WTC11 (cell line): ENCODE measurements around the gene ABL1.

Source experiments
- ATF3 ChIP-seq: sonication (generic); formaldehyde crosslinking; conservative IDR thresholded peaks from 2 replicates; pipeline ENCODE4 v1.8.1; 2022; ENCODE audit warnings: mild to moderate bottlenecking, missing genetic modification reagents
- CTCF ChIP-seq: fragments of 200-600 bp; IDR thresholded peaks from 2 replicates; pipeline ENCODE4 v1.8.0; 2022; ENCODE audit warnings: antibody characterized with exemption
- E2F4 ChIP-seq: sonication (generic); formaldehyde crosslinking; IDR thresholded peaks from 2 replicates; pipeline ENCODE4 v1.8.1; 2022; ENCODE audit warnings: low read depth, mild to moderate bottlenecking, moderate library complexity, missing genetic modification reagents, borderline replicate concordance
- ELF4 ChIP-seq: sonication (generic); formaldehyde crosslinking; IDR thresholded peaks from 2 replicates; pipeline ENCODE4 v1.8.1; 2022; ENCODE audit warnings: low read depth, mild to moderate bottlenecking, moderate library complexity, missing genetic modification reagents
- FOXP1 ChIP-seq: sonication (generic); formaldehyde crosslinking; IDR thresholded peaks from 2 replicates; pipeline ENCODE4 v1.8.0; 2022; ENCODE audit warnings: missing genetic modification reagents, mild to moderate bottlenecking, moderate library complexity, borderline replicate concordance
- FOXP4 ChIP-seq: sonication (generic); formaldehyde crosslinking; IDR thresholded peaks from 2 replicates; pipeline ENCODE4 v1.8.0; 2022; ENCODE audit warnings: mild to moderate bottlenecking, missing genetic modification reagents
- MAX ChIP-seq: sonication (generic); formaldehyde crosslinking; IDR thresholded peaks from 2 replicates; pipeline ENCODE4 v1.8.0; 2022; ENCODE audit warnings: mild to moderate bottlenecking, missing genetic modification reagents
- NR2C2 ChIP-seq: sonication (generic); formaldehyde crosslinking; IDR thresholded peaks from 2 replicates; pipeline ENCODE4 v1.8.0; 2022; ENCODE audit warnings: mild to moderate bottlenecking, missing genetic modification reagents
- PREB ChIP-seq: sonication (generic); formaldehyde crosslinking; IDR thresholded peaks from 2 replicates; pipeline ENCODE4 v1.8.1; 2022; ENCODE audit warnings: mild to moderate bottlenecking, missing genetic modification reagents, moderate library complexity, borderline replicate concordance
- SMAD3 ChIP-seq: sonication (generic); formaldehyde crosslinking; IDR thresholded peaks from 2 replicates; pipeline ENCODE4 v1.8.0; 2022; ENCODE audit warnings: missing genetic modification reagents, mild to moderate bottlenecking, borderline replicate concordance
- ZNF232 ChIP-seq: sonication (generic); formaldehyde crosslinking; IDR thresholded peaks from 2 replicates; pipeline ENCODE4 v1.8.0; 2022; ENCODE audit warnings: mild to moderate bottlenecking, missing genetic modification reagents
- ZNF396 ChIP-seq: fragments of 250-450 bp; sonication (Bioruptor Pico); IDR thresholded peaks from 2 replicates; pipeline ENCODE4 v1.8.0; 2021; ENCODE audit warnings: mild to moderate bottlenecking, moderate library complexity, borderline replicate concordance

GRCh38 chr9:130824079-130824478 lies 11.0 kb upstream of the ABL1 start:
- no peak for TF ChIP-seq CTCF
- no peak for TF ChIP-seq ZNF232
- no peak for TF ChIP-seq FOXP1 (CRISPR knock-in tag)
- no peak for TF ChIP-seq SMAD3 (CRISPR knock-in tag)
- TF ChIP-seq ELF4: no peak
- no peak for TF ChIP-seq PREB (CRISPR knock-in tag)
- no peak for TF ChIP-seq E2F4 (CRISPR knock-in tag)
- TF ChIP-seq NR2C2 (CRISPR knock-in tag): no peak
- TF ChIP-seq FOXP4: no peak
- TF ChIP-seq MAX (CRISPR knock-in tag): no peak
- no peak for TF ChIP-seq ATF3
- no peak for TF ChIP-seq ZNF396 (CRISPR knock-in tag)
